Caki2 (cell line): ENCODE results near the gene PRR15L. TPM values are rescaled to one million over a fixed set of nuclear protein-coding genes. Genes with fewer than 3 reads are reported as not detected.
"Not testable (repeated sequence)": the region's sequence is repeated elsewhere in the genome, so short reads cannot be mapped to it uniquely, and the experiment has no call there.

Source experiments
- DNase-seq: peaks from one replicate; pipeline ENCODE4 v3.0.0-alpha.2; 2015; ENCODE audit warnings: low read depth
- in situ Hi-C: cut with HindIII; loops from 2 replicates; pipeline ENCODE4 v1.10.0; 2016; ENCODE audit warnings: low sequenced_read_pairs, low pct_unique_long_range_greater_than_20kb, mixed read lengths
- total RNA-seq: library from RNA; depleted of rRNA; stranded (reverse); fragments of >200 nt; shearing (Covaris generic); gene quantifications from 2 replicates; pipeline ENCODE4 v1.2.3, GENCODE V29; 2014; ENCODE audit warnings: low replicate concordance; rRNA removed

The PRR15L gene
- not detected in 2 replicates for total RNA-seq

- no peak for DNase-seq
- in situ Hi-C loops = no loop called here
These were observed at the start of gene PRR15L for GRCh38 chr17:47957591-47958490. Gene PRR15L (minus strand): TSS chr17:47957883. CDS start chr17:47953234, 4,649 bp downstream.

- no peak for DNase-seq
- in situ Hi-C loops = no loop called here
These were observed 49.4 kb upstream of the PRR15L start for GRCh38 chr17:48006936-48007709.

- in situ Hi-C loops = no loop called here
- no peak for DNase-seq
These were observed 47.3 kb upstream of the PRR15L start for GRCh38 chr17:48004983-48005382.

- in situ Hi-C loops = no loop called here
- no peak for DNase-seq
These were observed 45.9 kb upstream of the PRR15L start for GRCh38 chr17:48003417-48004151.

DNA sequence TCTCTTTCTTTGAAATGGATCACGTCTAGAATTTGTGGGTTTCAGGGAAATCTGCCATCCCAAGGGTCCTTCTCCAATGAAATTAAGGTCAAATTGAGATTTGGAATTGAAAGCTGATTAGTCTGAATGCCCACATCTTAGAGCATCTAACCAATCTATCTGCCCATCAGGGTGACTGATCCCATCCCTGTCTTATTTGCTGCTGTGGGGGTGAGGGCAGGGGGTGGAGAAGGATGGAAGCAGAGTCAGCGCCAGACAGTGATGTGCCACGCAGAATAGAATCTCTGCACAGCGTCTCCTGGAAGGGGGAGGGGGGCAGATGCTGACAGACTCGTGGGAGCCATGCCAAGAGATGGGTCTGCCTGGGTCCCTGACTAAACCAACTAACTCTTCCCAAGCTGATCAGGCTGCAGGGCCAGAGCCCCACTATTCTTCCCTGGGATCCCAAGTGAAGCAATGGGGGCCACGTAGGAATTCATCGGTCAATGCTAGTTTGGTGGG is 45.3 kb upstream of the PRR15L start:
- in situ Hi-C loops = no loop called here
- DNase-seq = no peak

DNA sequence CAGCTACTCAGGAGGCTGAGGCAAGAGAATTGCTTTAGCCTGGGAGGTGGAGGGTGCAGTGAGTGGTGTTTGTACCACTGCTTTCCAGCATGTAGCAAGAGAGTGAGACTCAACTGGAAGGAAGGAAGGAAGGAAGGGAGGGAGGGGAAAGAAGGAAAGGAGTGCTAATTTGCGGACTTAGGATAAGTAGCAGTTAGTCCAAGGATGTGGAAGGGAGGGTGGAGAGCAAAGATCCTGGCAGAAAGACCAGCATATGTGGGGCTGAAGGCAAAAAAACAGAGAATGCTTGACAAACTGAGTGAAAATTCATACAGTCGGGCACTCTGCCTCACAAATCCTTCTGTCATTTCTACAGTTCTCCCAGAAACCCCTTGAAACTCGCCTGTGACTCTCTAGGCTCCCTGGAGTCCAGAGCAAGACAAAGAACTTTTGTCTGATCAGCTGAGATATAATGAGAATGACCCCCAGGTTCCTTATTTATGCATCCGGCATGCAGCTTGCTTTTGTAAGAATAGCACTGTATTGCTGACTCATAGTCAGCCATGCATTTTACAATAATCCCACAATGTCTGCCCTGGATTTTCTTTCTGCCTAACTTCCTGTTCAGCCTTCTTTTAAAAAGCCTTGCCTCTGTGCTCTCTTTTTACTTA is 44.7 kb upstream of the PRR15L start:
- peak; percentile 76 for DNase-seq
- in situ Hi-C loops = no loop called here

DNA sequence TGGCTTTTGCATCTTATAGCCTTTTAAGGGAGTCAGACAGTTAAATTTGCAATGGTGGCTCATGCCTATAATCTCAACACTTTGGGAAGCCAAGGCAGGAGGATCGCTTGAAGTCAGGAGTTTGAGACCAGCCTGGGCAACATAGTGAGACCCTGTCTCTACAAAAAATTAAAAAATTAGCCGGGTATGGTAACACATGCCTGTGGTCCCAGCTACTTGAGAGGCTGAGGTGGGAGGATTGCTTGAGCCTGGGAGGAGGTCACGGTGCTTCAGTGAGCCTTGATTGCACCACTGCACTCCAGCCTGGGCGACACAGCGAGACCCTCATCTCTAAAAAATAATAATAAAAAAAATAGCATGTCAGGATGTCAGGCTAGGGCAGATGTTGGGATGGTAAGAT is 44.0 kb upstream of the PRR15L start:
- in situ Hi-C loops, DNase-seq: not testable (repeated sequence)

DNA sequence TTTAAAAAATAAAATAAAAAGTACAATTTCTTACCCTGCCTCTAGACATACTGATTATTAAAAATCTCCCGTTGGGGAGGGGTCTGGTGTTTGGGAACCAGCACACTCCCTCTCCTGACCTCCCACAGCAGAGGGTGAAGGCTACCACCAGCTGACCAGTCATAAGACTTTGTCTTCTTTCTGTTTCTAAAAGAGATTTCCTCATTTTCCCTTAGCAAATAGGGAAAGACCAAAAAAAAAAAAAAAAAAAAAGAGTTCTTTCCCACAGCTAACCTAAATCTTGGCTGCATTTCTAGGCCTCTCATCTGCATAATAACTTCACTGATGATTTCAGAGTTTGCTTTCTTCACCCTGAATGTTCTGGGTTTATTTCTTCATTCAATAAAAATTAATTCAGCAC is 43.5 kb upstream of the PRR15L start:
- in situ Hi-C loops = no loop called here
- DNase-seq = no peak

DNA sequence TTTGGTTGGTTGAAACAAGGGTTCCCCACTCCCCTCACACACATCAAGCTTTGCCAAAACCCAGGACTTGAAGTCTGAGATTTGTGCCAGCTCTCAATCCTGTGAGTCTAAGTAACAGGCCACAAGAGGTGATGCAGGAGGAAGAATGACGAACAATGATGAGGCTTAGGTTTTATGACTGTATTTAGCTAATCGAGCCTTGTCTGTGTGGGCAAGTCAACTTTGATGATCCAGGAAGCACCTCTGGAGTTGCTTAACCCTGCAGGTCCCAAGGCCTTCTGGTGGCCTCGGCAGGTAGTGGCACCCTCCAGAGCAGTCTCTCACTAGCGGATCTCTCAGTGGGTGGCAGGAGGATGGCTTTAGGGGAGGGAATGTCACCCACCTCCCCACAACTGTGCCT is 41.9 kb upstream of the PRR15L start:
- in situ Hi-C loops = no loop called here
- no peak for DNase-seq

DNA sequence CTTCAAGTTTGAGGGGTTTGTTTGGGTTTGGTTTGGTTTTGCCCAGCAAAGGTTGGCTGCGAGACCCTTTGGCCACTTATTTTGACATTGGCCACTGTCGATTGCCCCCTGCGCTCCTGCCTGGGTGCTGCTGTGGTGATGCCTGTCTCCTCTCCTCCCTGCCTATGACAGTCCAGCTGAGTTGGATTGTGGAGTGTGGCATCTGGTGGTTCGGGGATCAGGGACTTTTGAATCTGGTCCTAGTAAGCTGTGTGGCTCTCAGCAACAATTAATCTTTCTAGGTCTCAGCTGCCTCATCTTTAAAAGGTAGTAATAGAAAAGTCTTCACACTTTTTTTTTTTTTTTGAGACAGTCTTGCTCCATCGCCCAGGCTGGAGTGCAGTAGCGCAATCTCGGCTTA is 40.4 kb upstream of the PRR15L start:
- in situ Hi-C loops = no loop called here
- no peak for DNase-seq

DNA sequence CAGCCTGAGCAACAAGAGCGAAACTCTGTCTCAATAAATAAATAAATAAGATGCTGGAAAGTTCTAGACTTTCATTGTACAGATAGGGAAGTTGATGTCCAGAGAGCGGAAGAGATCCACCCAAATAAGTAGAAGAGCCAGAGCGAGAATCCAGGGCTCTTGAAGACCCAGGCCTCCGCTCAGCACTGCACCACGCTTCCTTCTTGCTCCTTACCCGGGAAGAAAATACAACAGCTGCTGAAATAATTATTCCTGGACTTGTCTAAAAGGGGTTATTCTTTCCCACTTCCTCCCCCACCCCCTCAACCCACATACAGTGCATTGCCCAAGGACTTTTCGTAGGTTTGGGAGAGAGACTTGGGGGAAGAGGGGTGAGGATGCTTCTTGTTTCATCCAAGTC is 39.9 kb upstream of the PRR15L start:
- DNase-seq = no peak
- in situ Hi-C loops = no loop called here

- DNase-seq = no peak
- in situ Hi-C loops = no loop called here
These were observed 38.5 kb upstream of the PRR15L start for GRCh38 chr17:47996201-47996600.

- no peak for DNase-seq
- in situ Hi-C loops = no loop called here
These were observed 37.7 kb upstream of the PRR15L start for GRCh38 chr17:47995241-47995935.

DNA sequence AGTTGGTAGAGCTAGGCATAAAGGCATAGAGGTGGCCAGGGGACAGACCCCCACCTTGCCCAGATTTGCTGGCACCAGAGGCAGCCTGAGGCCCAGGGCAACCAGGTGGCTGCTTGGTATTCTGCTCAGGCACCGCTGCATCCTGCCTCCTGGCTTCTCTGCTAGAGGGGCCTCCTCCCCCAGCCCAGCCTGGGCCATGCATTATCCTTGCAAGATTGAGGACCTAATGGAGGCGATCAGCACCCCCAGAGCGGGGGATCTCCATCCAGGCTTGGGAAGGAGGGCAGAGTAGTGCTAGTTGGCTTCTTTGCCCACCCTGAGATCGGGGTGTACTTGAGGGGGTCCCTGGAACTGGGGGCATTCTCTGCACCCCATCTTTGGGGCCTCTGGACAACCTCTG is 37.0 kb upstream of the PRR15L start:
- in situ Hi-C loops = no loop called here
- DNase-seq = no peak

GRCh38 chr17:47993964-47994363 is 36.3 kb upstream of the PRR15L start:
- DNase-seq = no peak
- in situ Hi-C loops = no loop called here

- in situ Hi-C loops = no loop called here
- no peak for DNase-seq
These were observed 35.4 kb upstream of the PRR15L start for GRCh38 chr17:47993031-47993564.

- DNase-seq = no peak
- in situ Hi-C loops = no loop called here
These were observed 34.5 kb upstream of the PRR15L start for GRCh38 chr17:47992216-47992615.
